OCI-LY3 (cell line): ENCODE data around the gene POLR1G.

Experiments
- H2AFZ ChIP-seq: fragments of 200-600, 300-600 bp; shearing (Covaris generic); 2 replicates; pipeline ENCODE4 v1.6.0; 2014; ENCODE audit warnings: antibody characterized with exemption, low read depth, low read length
- H3K27ac ChIP-seq: fragments of 200-600, 300-600 bp; sonication (generic); 2 replicates; pipeline ENCODE4 v1.5.1; 2014; ENCODE audit warnings: mild to moderate bottlenecking, low read length, moderate library complexity, mixed read lengths
- H3K27me3 ChIP-seq: fragments of 200-600, 300-600 bp; sonication (generic); 2 replicates; pipeline ENCODE4 v1.6.1; 2014; ENCODE audit warnings: low read depth, low read length, mixed read lengths
- H3K36me3 ChIP-seq: fragments of 200-600, 300-600 bp; sonication (generic); replicated peaks from 2 replicates; pipeline ENCODE3; 2014; ENCODE audit warnings: low read depth, low read length, mixed read lengths
- H3K4me1 ChIP-seq: fragments of 300-600, 200-600 bp; sonication (generic); 2 replicates; pipeline ENCODE4 v1.6.1; 2014; ENCODE audit warnings: low read length, mixed read lengths
- H3K4me2 ChIP-seq: fragments of 200-600, 300-600 bp; sonication (generic); 2 replicates; pipeline ENCODE4 v1.6.1; 2014; ENCODE audit warnings: low read length, mixed read lengths
- H3K4me3 ChIP-seq: fragments of 300-600, 200-600 bp; sonication (generic); 2 replicates; pipeline ENCODE4 v1.5.1; 2014; ENCODE audit warnings: antibody characterized with exemption, mild to moderate bottlenecking, low read length, moderate library complexity
- H3K79me2 ChIP-seq: fragments of 300-600, 200-600 bp; shearing (Covaris generic); 2 replicates; pipeline ENCODE4 v1.6.1; 2014; ENCODE audit warnings: mild to moderate bottlenecking, low read length, mixed read lengths
- H3K9ac ChIP-seq: fragments of 300-600, 200-600 bp; shearing (Covaris generic); 2 replicates; pipeline ENCODE4 v1.6.0; 2014; ENCODE audit warnings: mild to moderate bottlenecking, low read length, moderate library complexity
- H3K9me3 ChIP-seq: fragments of 200-600, 300-600 bp; shearing (Covaris generic); 2 replicates; pipeline ENCODE4 v1.6.1; 2014; ENCODE audit warnings: low read length, mixed read lengths; ENCODE audit not compliant: insufficient read depth
- H4K20me1 ChIP-seq: fragments of 200-600, 300-600 bp; sonication (generic); 2 replicates; pipeline ENCODE4 v1.6.1; 2016; ENCODE audit warnings: low read length, mixed read lengths; ENCODE audit not compliant: insufficient read depth
- CTCF ChIP-seq: fragments of 200-600, 300-600 bp; sonication (generic); IDR thresholded peaks from 2 replicates; pipeline ENCODE4 v1.5.1; 2014; ENCODE audit warnings: antibody characterized with exemption, low read length, low read depth
- EZH2phosphoT487 ChIP-seq: fragments of 200-600 bp; shearing (Covaris generic); IDR thresholded peaks from 2 replicates; pipeline ENCODE4 v1.6.1; 2018; ENCODE audit warnings: antibody characterized with exemption, mixed run types, low read depth

Gene POLR1G

GRCh38 chr19:45443462-45444317 lies 37.2 kb downstream of the POLR1G start:
- H3K27me3 ChIP-seq, result no peaks in the 10 kb centered on the region
- no peaks in the 10 kb centered on the region for H3K79me2 ChIP-seq
- no peak for TF ChIP-seq CTCF
- no peak for TF ChIP-seq EZH2phosphoT487
- peak overlapping the region; percentile 85 for H3K4me2 ChIP-seq
- H3K4me3 ChIP-seq, result peak overlapping the region; percentile 88
- no peaks in the 10 kb centered on the region for H4K20me1 ChIP-seq
- H3K4me1 ChIP-seq, result peaks cover 22% of the 10 kb centered on the region
- H3K36me3 ChIP-seq, result no peaks in the 10 kb centered on the region
- no peak overlapping the region for H3K27ac ChIP-seq
- H3K9ac ChIP-seq, result peak overlapping the region; percentile 70
- H2AFZ ChIP-seq, result peak overlapping the region; percentile 41; the same call in 1 of the 2 replicates
- H3K9me3 ChIP-seq, result no peaks in the 10 kb centered on the region

DNA sequence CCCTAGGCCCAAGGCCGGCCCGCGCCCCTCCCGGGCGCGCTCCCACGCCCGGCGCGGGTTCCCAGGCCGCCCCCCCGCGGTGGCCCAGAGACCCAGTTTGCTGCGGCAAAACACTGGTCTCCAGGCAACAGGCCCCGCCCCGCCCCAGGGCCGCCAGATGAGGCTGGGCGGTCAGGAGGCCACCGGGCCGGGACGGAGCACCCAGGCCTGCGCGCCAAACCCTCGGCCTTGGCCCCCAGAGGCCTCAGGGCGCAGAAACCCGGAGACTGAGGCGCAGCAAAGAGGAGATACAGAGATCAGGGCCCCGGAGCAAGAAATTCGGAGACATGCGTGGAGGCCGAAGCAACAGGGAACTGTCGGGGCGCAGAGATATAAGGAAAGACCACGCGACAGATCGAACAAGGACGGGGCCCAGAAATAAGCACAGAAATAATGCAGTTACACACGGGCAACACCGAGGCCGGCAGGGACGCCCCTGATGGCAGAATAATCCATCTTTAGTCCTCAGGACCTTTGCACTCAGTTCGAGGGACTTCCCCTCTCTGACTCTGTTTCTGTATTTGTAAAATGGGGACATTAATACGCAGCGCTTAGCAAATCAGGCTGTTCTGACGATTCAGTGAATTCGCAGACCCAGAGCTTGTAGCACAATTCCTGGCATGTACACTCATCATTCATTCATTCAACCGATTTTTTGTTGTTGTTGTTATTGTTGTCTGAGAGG lies 38.0 kb downstream of the POLR1G start:
- no peak for TF ChIP-seq CTCF
- Histone ChIP-seq H3K9ac (peak overlapping the region; percentile 72), H3K4me3 (peak overlapping the region; percentile 88), H3K9me3 (no peaks in the 10 kb centered on the region), H3K4me2 (peak overlapping the region; percentile 85), H3K79me2 (no peaks in the 10 kb centered on the region), H3K27me3 (no peaks in the 10 kb centered on the region), H3K4me1 (peaks cover 18% of the 10 kb centered on the region), H3K36me3 (no peaks in the 10 kb centered on the region), H4K20me1 (no peaks in the 10 kb centered on the region), H2AFZ (peak overlapping the region; percentile 96), H3K27ac (peak overlapping the region; percentile 35)

GRCh38 chr19:45445139-45445538 lies 38.7 kb downstream of the POLR1G start:
- Histone ChIP-seq H2AFZ (no peak overlapping the region), H4K20me1 (no peaks in the 10 kb centered on the region), H3K4me3 (peak overlapping the region; percentile 88), H3K27ac (no peak overlapping the region), H3K27me3 (no peaks in the 10 kb centered on the region), H3K4me1 (peaks cover 22% of the 10 kb centered on the region), H3K9me3 (no peaks in the 10 kb centered on the region), H3K4me2 (peak overlapping the region; percentile 85), H3K36me3 (no peaks in the 10 kb centered on the region), H3K9ac (no peak overlapping the region), H3K79me2 (no peaks in the 10 kb centered on the region)
- no peak for TF ChIP-seq CTCF

DNA sequence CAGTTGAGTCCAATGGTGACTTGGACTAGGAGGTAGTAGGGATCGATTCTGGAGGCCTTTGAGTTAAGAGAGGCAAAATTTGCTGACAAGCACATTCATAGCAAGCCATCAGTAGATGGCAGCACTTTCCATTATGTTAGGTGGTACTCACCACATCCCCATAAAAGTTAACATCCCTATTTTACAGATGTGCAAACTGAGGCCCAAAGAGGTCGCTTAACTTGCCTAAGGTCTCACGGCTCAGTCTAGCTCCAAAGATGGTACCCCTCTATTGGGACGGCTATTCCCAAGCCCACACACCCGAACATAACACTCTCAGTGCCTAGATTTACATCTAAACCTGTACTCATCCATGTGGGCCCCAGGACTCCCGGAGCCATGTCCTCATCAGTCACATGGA lies 39.9 kb downstream of the POLR1G start:
- TF ChIP-seq CTCF (peak; percentile 77), EZH2phosphoT487 (no peak)
- Histone ChIP-seq H3K36me3 (no peaks in the 10 kb centered on the region), H3K4me2 (no peak overlapping the region), H3K27me3 (peaks cover under 1% of the 10 kb centered on the region; the same call in 1 of the 2 replicates), H3K4me3 (no peak overlapping the region), H3K9ac (no peak overlapping the region), H4K20me1 (no peaks in the 10 kb centered on the region), H3K27ac (no peak overlapping the region), H2AFZ (no peak overlapping the region), H3K4me1 (peaks cover 20% of the 10 kb centered on the region), H3K79me2 (no peaks in the 10 kb centered on the region), H3K9me3 (no peaks in the 10 kb centered on the region)
